Measurements from ENCODE around the gene CAMTA1. TPM values are rescaled to one million over a fixed set of nuclear protein-coding genes. Genes with fewer than 3 reads are reported as not detected.

CAMTA1 gene
- total RNA-seq, 1 experiment from 2014 or later, result 82.2 TPM

- Histone ChIP-seq H3K4me3 (ENCODE audit: low read depth in 2 of 2, low read length in 2 of 2) (no peak overlapping the region), H3K36me3 (ENCODE audit: control insufficient read depth, insufficient read depth, low read length) (no peaks in the 10 kb centered on the region), H3K4me1 (ENCODE audit: control insufficient read depth, insufficient read depth, low read length) (peaks cover 19% of the 10 kb centered on the region), H3K9me3 (ENCODE audit: control insufficient read depth, insufficient read depth, low read depth, low read length) (no peaks in the 10 kb centered on the region), H3K27ac (ENCODE audit: low read length) (no peak overlapping the region), H3K27me3 (ENCODE audit: control insufficient read depth, insufficient read depth, low read length) (no peaks in the 10 kb centered on the region)
- TF ChIP-seq SIN3A (IDR thresholded peaks at IDR 0.05; ENCODE audit: borderline replicate concordance, insufficient read depth, low read depth, low read length), result no peak
- no peak for TF ChIP-seq POLR2AphosphoS5 (IDR thresholded peaks at IDR 0.05; ENCODE audit: low read depth, low read length)
- TF ChIP-seq TCF7L2 (IDR thresholded peaks at IDR 0.05; ENCODE audit: low read depth, low read length), result no peak
- TF ChIP-seq REST (IDR thresholded peaks at IDR 0.05; ENCODE audit: insufficient read depth in 1 of 2, low read depth in 2 of 2, low read length in 1 of 2), result no peak
- no peak for TF ChIP-seq CTCF (IDR thresholded peaks at IDR 0.05)
- ChIA-PET CTCF (interaction anchor here (0.6 kb wide), 2 partner anchors 64 to 96 kb away, joined by 3 to 4 read pairs; no protein-coding TSS in a partner anchor), POLR2A (no interaction called here)
- DNase-seq (ENCODE audit: low read depth, low spot score), result no peak
- in situ Hi-C loops (cut with HindIII; ENCODE audit: low pct_unique_long_range_greater_than_20kb, low sequenced_read_pairs), result no loop called here
- no TSS peak for BruUV-seq (replicated peaks)
- intact Hi-C loops (cut with micrococcal nuclease; ENCODE audit: unreplicated experiment), result loop anchor here (10.0 kb wide), 1 partner anchor 63 kb away; no protein-coding TSS in a partner anchor
- no peak for ATAC-seq
These were observed 82.1 kb downstream of the CAMTA1 start for GRCh38 chr1:6867321-6867720.

GRCh38 chr1:6867729-6868659 lies 82.7 kb downstream of the CAMTA1 start:
- TF ChIP-seq CTCF (IDR thresholded peaks at IDR 0.05) (peak; percentile 18; the same call in 1 of the 2 replicates), POLR2AphosphoS5 (IDR thresholded peaks at IDR 0.05; ENCODE audit: low read depth, low read length) (no peak)
- no TSS peak for BruUV-seq (replicated peaks)
- CTCF ChIA-PET, result interaction anchor here (0.6 kb wide), 2 partner anchors 64 to 96 kb away, joined by 3 to 4 read pairs; no protein-coding TSS in a partner anchor
- peak overlapping the region; percentile 11; the same call in 1 of the 2 replicates for H3K27ac ChIP-seq (ENCODE audit: low read length)
- no peak overlapping the region for H3K4me3 ChIP-seq (ENCODE audit: low read depth in 2 of 2, low read length in 2 of 2)
- ATAC-seq, result peak; percentile 70; the same call in 1 of the 2 replicates
- POLR2A ChIA-PET, result interaction anchor here (0.6 kb wide), 1 partner anchor 60 kb away, joined by 9 read pairs; no protein-coding TSS in a partner anchor
- in situ Hi-C loops (cut with HindIII; ENCODE audit: low pct_unique_long_range_greater_than_20kb, low sequenced_read_pairs) (no loop called here), intact Hi-C loops (cut with micrococcal nuclease; ENCODE audit: unreplicated experiment) (loop anchor here (10.0 kb wide), 1 partner anchor 63 kb away; no protein-coding TSS in a partner anchor)
- H3K9me3 ChIP-seq (ENCODE audit: control insufficient read depth, insufficient read depth, low read depth, low read length), result no peaks in the 10 kb centered on the region
- peaks cover 19% of the 10 kb centered on the region for H3K4me1 ChIP-seq (ENCODE audit: control insufficient read depth, insufficient read depth, low read length)
- H3K27me3 ChIP-seq (ENCODE audit: control insufficient read depth, insufficient read depth, low read length), result no peaks in the 10 kb centered on the region
- no peak for DNase-seq (ENCODE audit: low read depth, low spot score)
- no peaks in the 10 kb centered on the region for H3K36me3 ChIP-seq (ENCODE audit: control insufficient read depth, insufficient read depth, low read length)
